Measurements from ENCODE around the gene SPOUT1. TPM values are rescaled to one million over a fixed set of nuclear protein-coding genes. Genes with fewer than 3 reads are reported as not detected.
"Not testable (repeated sequence)": the region's sequence is repeated elsewhere in the genome, so short reads cannot be mapped to it uniquely, and the experiment has no call there.

The SPOUT1 gene
- 10 to 100 TPM; 15.0 to 41.5 (median 32.3) TPM for total RNA-seq

DNA sequence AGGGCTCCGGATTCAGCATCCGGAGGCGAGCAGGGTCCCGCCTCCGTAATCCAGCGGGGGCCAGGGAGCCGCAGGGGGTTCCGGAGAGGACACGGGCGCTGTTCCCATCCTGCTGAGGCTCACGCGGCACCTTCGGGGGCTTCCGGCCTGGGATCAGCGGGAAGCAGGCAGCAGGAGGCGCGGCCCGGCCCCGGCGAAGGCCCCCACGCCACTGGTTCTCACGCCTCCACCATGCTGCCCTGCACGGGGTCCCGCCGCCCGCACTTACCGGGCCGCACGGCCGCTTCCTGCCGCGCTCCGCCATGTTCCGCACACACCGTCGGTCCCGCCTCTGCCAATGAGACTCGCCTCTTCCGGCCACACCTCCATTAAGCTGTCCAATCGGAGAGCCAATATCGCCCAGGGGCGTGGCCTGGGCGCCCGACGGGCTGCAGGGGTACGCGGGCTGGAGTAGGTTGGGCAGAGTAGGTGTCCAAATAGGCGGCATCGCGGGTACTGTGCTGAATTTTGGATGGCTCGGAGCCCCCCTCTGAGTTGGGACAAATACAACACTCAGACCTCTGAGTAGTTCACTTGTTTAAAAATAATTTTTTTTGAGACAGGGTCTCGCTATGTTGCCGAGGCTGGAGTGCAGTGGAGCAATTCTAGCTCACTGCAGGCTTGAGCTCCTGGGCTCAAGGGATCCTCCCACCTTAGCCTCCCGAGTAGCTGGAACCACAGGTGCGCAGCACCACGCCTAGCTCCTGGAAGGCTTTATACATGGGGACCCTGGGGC lies at the start of gene SPOUT1:
SPOUT1 (minus strand) TSS at position 318 of the 775 bp plus-strand sequence; CDS start at position 304, 14 bp downstream.
- intact Hi-C loops (cut with DNase I; ENCODE audit: low total_unique reads): no loop called here
- peak within 1 kb of the TSS; percentile 64 for H3K4me3 ChIP-seq (ENCODE audit: low read depth, poor library complexity, severe bottlenecking)
- TF ChIP-seq, protein P1, sequence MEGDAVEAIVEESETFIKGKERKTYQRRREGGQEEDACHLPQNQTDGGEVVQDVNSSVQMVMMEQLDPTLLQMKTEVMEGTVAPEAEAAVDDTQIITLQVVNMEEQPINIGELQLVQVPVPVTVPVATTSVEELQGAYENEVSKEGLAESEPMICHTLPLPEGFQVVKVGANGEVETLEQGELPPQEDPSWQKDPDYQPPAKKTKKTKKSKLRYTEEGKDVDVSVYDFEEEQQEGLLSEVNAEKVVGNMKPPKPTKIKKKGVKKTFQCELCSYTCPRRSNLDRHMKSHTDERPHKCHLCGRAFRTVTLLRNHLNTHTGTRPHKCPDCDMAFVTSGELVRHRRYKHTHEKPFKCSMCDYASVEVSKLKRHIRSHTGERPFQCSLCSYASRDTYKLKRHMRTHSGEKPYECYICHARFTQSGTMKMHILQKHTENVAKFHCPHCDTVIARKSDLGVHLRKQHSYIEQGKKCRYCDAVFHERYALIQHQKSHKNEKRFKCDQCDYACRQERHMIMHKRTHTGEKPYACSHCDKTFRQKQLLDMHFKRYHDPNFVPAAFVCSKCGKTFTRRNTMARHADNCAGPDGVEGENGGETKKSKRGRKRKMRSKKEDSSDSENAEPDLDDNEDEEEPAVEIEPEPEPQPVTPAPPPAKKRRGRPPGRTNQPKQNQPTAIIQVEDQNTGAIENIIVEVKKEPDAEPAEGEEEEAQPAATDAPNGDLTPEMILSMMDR (IDR thresholded peaks at IDR 0.05): no peak
- no peak for TF ChIP-seq POLR2A (IDR thresholded peaks at IDR 0.05)
- DNase-seq (ENCODE audit: low spot score in 2 of 2): peak; percentile 92 to 98
- WGBS, 2 donors: 0 to 1% methylated on average over 20 to 49 of the region's 56 CpGs

- TF ChIP-seq, protein P1 (IDR thresholded peaks at IDR 0.05): no peak
- no peak for TF ChIP-seq POLR2A (IDR thresholded peaks at IDR 0.05)
- DNase-seq (ENCODE audit: low spot score in 2 of 2): no peak
- no peak overlapping the region for H3K4me3 ChIP-seq (ENCODE audit: low read depth, poor library complexity, severe bottlenecking)
- intact Hi-C loops (cut with DNase I; ENCODE audit: low total_unique reads): no loop called here
- WGBS, 2 donors: 84 to 89% methylated on average over 5 of the region's 5 CpGs
Observed at GRCh38 chr9:128877852-128878251, 48.3 kb upstream of the SPOUT1 start.

DNA sequence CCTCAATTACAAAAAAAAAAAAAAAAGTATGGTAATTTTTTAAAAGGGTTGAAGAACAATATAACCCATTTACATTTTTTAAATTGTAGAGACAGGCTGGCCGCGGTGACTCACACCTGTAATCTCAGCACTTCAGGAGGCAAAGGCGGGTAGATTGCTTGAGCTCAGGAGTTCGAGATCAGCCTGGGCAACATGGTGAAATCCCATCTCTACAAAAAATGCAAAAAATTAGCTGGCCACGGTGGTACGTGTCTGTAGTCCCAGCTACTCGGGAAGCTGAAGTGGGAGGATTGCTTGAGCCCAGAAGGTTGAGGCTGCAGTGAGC lies 41.3 kb upstream of the SPOUT1 start:
- WGBS, 2 donors: 92 to 93% methylated on average over 7 of the region's 7 CpGs
- H3K4me3 ChIP-seq (ENCODE audit: low read depth, poor library complexity, severe bottlenecking); DNase-seq (ENCODE audit: low spot score in 2 of 2); intact Hi-C loops (cut with DNase I; ENCODE audit: low total_unique reads): not testable (repeated sequence)

- 89 to 94% methylated on average over 7 of the region's 7 CpGs for WGBS, 2 donors
- no peak overlapping the region for H3K4me3 ChIP-seq (ENCODE audit: low read depth, poor library complexity, severe bottlenecking)
- DNase-seq (ENCODE audit: low spot score in 2 of 2): no peak
- TF ChIP-seq, protein P1 (IDR thresholded peaks at IDR 0.05): no peak
- TF ChIP-seq POLR2A (IDR thresholded peaks at IDR 0.05): no peak
- intact Hi-C loops (cut with DNase I; ENCODE audit: low total_unique reads): no loop called here
Observed at GRCh38 chr9:128870128-128870940, 40.7 kb upstream of the SPOUT1 start.

GRCh38 chr9:128863647-128864046 lies 34.1 kb upstream of the SPOUT1 start:
- TF ChIP-seq, protein P1 (IDR thresholded peaks at IDR 0.05): peak in 1 of 3 donors; percentile 92
- TF ChIP-seq POLR2A (IDR thresholded peaks at IDR 0.05): no peak
- intact Hi-C loops (cut with DNase I; ENCODE audit: low total_unique reads): loop anchor here (5.0 kb wide), 1 partner anchor 64 kb away; no protein-coding TSS in a partner anchor
- peak; percentile 49 to 96 for DNase-seq (ENCODE audit: low spot score in 2 of 2)
- no peak overlapping the region for H3K4me3 ChIP-seq (ENCODE audit: low read depth, poor library complexity, severe bottlenecking)
- 24 to 28% methylated on average over 10 of the region's 10 CpGs for WGBS, 2 donors

GRCh38 chr9:128862401-128862851 lies 32.8 kb upstream of the SPOUT1 start:
- no peak for DNase-seq (ENCODE audit: low spot score in 2 of 2)
- no peak overlapping the region for H3K4me3 ChIP-seq (ENCODE audit: low read depth, poor library complexity, severe bottlenecking)
- TF ChIP-seq, protein P1 (IDR thresholded peaks at IDR 0.05): no peak
- no peak for TF ChIP-seq POLR2A (IDR thresholded peaks at IDR 0.05)
- 47 to 75% methylated on average over 6 of the region's 6 CpGs for WGBS, 2 donors
- intact Hi-C loops (cut with DNase I; ENCODE audit: low total_unique reads): loop anchor here (5.0 kb wide), 1 partner anchor 65 kb away; no protein-coding TSS in a partner anchor

Measured in lower leg skin (tissue), 4 donors.